Body of pancreas (tissue), 4 donors: ENCODE results near the gene BAAT. TPM values are rescaled to one million over a fixed set of nuclear protein-coding genes. Genes with fewer than 3 reads are reported as not detected.
A peak's percentile ranks its signal among the peaks of the same experiment; 100 is the strongest.
"Not testable (repeated sequence)": the region's sequence is repeated elsewhere in the genome, so short reads cannot be mapped to it uniquely, and the experiment has no call there.

Experiments
- ATAC-seq: fragments of 150-250 bp; one replicate; pipeline ENCODE4 v1.9.1; 2016
- DNase-seq, 4 donors: peaks; one replicate each; pipeline ENCODE4 v3.0.0-alpha.2; 2019
- H3K27ac ChIP-seq, 4 donors: fragments of 200-600 bp; sonication (generic); 1 replicate in 3 of 4; 2 replicates in 1 of 4; pipeline versions ENCODE4 v1.5.1 to v1.6.1; 2016 to 2019; ENCODE audit warnings: mild to moderate bottlenecking in 1 of 4, mixed read lengths in 1 of 4, moderate library complexity in 1 of 4
- H3K27me3 ChIP-seq, 2 donors: fragments of 200-600 bp; sonication (generic); one replicate each; pipeline ENCODE4 v1.6.0; 2016; ENCODE audit warnings: mild to moderate bottlenecking in 1 of 2
- H3K36me3 ChIP-seq, 2 donors: fragments of 200-600 bp; sonication (generic); replicated peaks in 1 of 2; 2 replicates each; pipeline ENCODE4 v1.5.1; 2016; ENCODE audit warnings: low read depth in 2 of 2; ENCODE audit not compliant: insufficient read depth in 1 of 2
- H3K4me1 ChIP-seq: fragments of 200-600 bp; sonication (generic); one replicate; pipeline ENCODE4 v1.6.0; 2016
- H3K4me3 ChIP-seq, 2 donors: fragments of 200-600 bp; sonication (generic); 1 replicate in 1 of 2; 2 replicates in 1 of 2; pipeline ENCODE4 v1.5.1; 2016 to 2019
- H3K9me3 ChIP-seq, 3 donors: fragments of 200-600 bp; sonication (generic); 1 replicate in 2 of 3; 2 replicates in 1 of 3; pipeline ENCODE4 v1.5.1; 2016
- CTCF ChIP-seq, 7 experiments: fragments of 450-650 bp in 4 of 7; fragments of 200-600 bp in 3 of 7; sonication (generic) in 3 of 7; IDR thresholded peaks; one replicate each; pipeline ENCODE4 v1.5.1; 2016 to 2019; ENCODE audit warnings: antibody characterized with exemption in 7 of 7
- POLR2A ChIP-seq, 3 donors: fragments of 450-650 bp; IDR thresholded peaks; one replicate each; pipeline ENCODE4 v1.6.1; 2016; ENCODE audit warnings: antibody characterized with exemption in 3 of 3, mild to moderate bottlenecking in 2 of 3
- WGBS, 2 donors: methylation state at CpG; one replicate each; pipeline ENCODE4 v1.1.5; 2017; 5-methylcytosine and 5-hydroxymethylcytosine counted together
- intact Hi-C: fragments of 100-400 bp; cut with DNase I; formaldehyde crosslinking; loops from one replicate; pipeline ENCODE4 v1.15.1; 2023
- total RNA-seq, 2 donors: library from RNA; depleted of rRNA; stranded (reverse); fragments of >200 nt; gene quantifications; one replicate each; pipeline ENCODE4 v1.1.0, GENCODE V29; 2016

BAAT gene
- total RNA-seq, 2 donors from 2014 or later, result 1.0 to 2.6 TPM

- Histone ChIP-seq H3K27me3 (no peaks in the 10 kb centered on the region), H3K4me1 (peaks cover 3% of the 10 kb centered on the region), H3K27ac (no peak overlapping the region), H3K36me3 (no peaks in the 10 kb centered on the region), H3K4me3 (no peak overlapping the region), H3K9me3 (no peaks in the 10 kb centered on the region)
- intact Hi-C loops, result no loop called here
- ATAC-seq, result no peak
- TF ChIP-seq POLR2A (IDR thresholded peaks at IDR 0.05) (no peak), CTCF (IDR thresholded peaks at IDR 0.05) (no peak)
- 90 to 93% methylated on average over 2 of the region's 2 CpGs for WGBS, 2 donors
- no peak for DNase-seq
These were observed 47.6 kb downstream of the BAAT start for GRCh38 chr9:101337237-101337636.

- H3K27ac ChIP-seq, result no peak overlapping the region
- ATAC-seq (no peak), DNase-seq (no peak)
- no peaks in the 10 kb centered on the region for H3K27me3 ChIP-seq
- H3K4me3 ChIP-seq, result no peak overlapping the region
- H3K4me1 ChIP-seq, result no peaks in the 10 kb centered on the region
- H3K36me3 ChIP-seq, result no peaks in the 10 kb centered on the region
- no peak for TF ChIP-seq CTCF (IDR thresholded peaks at IDR 0.05)
- TF ChIP-seq POLR2A (IDR thresholded peaks at IDR 0.05), result no peak
- H3K9me3 ChIP-seq, result no peaks in the 10 kb centered on the region
- intact Hi-C loops, result no loop called here
These were observed 48.7 kb downstream of the BAAT start for GRCh38 chr9:101336091-101336490.

- Histone ChIP-seq H3K4me3 (no peak overlapping the region), H3K36me3 (no peaks in the 10 kb centered on the region), H3K27me3 (no peaks in the 10 kb centered on the region), H3K27ac (no peak overlapping the region), H3K4me1 (no peaks in the 10 kb centered on the region), H3K9me3 (no peaks in the 10 kb centered on the region)
- DNase-seq (no peak), ATAC-seq (no peak)
- intact Hi-C loops, result no loop called here
- WGBS, 2 donors, result 85 to 94% methylated on average over 21 to 24 of the region's 25 CpGs
- TF ChIP-seq POLR2A (IDR thresholded peaks at IDR 0.05), result no peak
- TF ChIP-seq CTCF (IDR thresholded peaks at IDR 0.05), result no peak
These were observed 50.7 kb downstream of the BAAT start for GRCh38 chr9:101333926-101334702.

- Histone ChIP-seq H3K27ac (no peak overlapping the region), H3K27me3 (no peaks in the 10 kb centered on the region), H3K4me1 (no peaks in the 10 kb centered on the region), H3K9me3 (no peaks in the 10 kb centered on the region), H3K36me3 (no peaks in the 10 kb centered on the region), H3K4me3 (no peak overlapping the region)
- TF ChIP-seq CTCF (IDR thresholded peaks at IDR 0.05) (no peak), POLR2A (IDR thresholded peaks at IDR 0.05) (no peak)
- ATAC-seq, result no peak
- 81 to 86% methylated on average over 4 of the region's 4 CpGs for WGBS, 2 donors
- intact Hi-C loops, result no loop called here
- DNase-seq, result no peak
These were observed 51.3 kb downstream of the BAAT start for GRCh38 chr9:101333490-101333889.

GRCh38 chr9:101332362-101332761 is 52.4 kb downstream of the BAAT start:
- no peak for TF ChIP-seq POLR2A (IDR thresholded peaks at IDR 0.05)
- no peak for TF ChIP-seq CTCF (IDR thresholded peaks at IDR 0.05)
- no peaks in the 10 kb centered on the region for H3K9me3 ChIP-seq
- peaks cover 9% of the 10 kb centered on the region for H3K4me1 ChIP-seq
- no peaks in the 10 kb centered on the region for H3K27me3 ChIP-seq
- ATAC-seq, result no peak
- H3K36me3 ChIP-seq, result no peaks in the 10 kb centered on the region
- no peak for DNase-seq
- intact Hi-C loops, result no loop called here
- H3K4me3 ChIP-seq, result no peak overlapping the region
- 82 to 100% methylated on average over 1 of the region's 1 CpG for WGBS, 2 donors
- no peak overlapping the region for H3K27ac ChIP-seq

GRCh38 chr9:101327422-101327909 is 57.3 kb downstream of the BAAT start:
- Histone ChIP-seq H3K4me1 (peaks cover 53% of the 10 kb centered on the region), H3K27ac (peak overlapping the region in 3 of 4 donors; percentile 71 to 75 (median 73))
- H3K9me3 ChIP-seq, H3K27me3 ChIP-seq, H3K36me3 ChIP-seq, DNase-seq, intact Hi-C loops, H3K4me3 ChIP-seq, ATAC-seq: not testable (repeated sequence)
- 7 to 19% methylated on average over 3 of the region's 3 CpGs for WGBS, 2 donors
